A673 (cell line): ENCODE measurements around the gene IL1RAPL1.

Experiments
- EZH2 ChIP-seq: fragments of 200-600 bp; sonication (generic); IDR thresholded peaks from 2 replicates; pipeline ENCODE4 v1.6.1; 2017; ENCODE audit warnings: borderline replicate concordance, low read depth, mild to moderate bottlenecking, mixed read lengths, antibody characterized with exemption, low read length; ENCODE audit not compliant: poor library complexity, severe bottlenecking
- TF ChIP-seq, protein P1 (sequence below): fragments of 300-800, 200-600 bp; sonication (generic); conservative IDR thresholded peaks from 2 replicates; pipeline ENCODE4 v1.5.1; 2017; ENCODE audit warnings: low read depth, mild to moderate bottlenecking, antibody characterized with exemption, low read length, moderate library complexity, mixed read lengths

DNA sequence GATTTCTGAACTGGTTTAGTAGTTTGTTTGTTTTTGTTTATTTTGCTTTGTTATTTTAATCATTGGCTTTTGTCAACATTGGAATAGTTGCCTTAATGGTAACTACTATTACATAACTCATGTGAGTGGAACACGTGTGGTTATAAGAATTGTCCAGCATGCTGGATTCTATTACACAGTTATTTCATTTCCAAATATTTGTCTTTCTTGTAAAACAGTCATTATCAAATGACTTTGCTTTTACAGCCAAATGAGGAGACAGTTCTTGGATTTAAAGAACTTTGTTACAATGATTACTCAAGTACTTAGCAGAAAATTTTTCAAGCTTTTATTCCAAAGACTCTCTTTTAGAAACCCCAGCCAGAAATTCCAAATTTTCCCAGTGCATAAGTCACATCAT, 1112.0 kb downstream of the IL1RAPL1 start:
- TF ChIP-seq, protein P1, sequence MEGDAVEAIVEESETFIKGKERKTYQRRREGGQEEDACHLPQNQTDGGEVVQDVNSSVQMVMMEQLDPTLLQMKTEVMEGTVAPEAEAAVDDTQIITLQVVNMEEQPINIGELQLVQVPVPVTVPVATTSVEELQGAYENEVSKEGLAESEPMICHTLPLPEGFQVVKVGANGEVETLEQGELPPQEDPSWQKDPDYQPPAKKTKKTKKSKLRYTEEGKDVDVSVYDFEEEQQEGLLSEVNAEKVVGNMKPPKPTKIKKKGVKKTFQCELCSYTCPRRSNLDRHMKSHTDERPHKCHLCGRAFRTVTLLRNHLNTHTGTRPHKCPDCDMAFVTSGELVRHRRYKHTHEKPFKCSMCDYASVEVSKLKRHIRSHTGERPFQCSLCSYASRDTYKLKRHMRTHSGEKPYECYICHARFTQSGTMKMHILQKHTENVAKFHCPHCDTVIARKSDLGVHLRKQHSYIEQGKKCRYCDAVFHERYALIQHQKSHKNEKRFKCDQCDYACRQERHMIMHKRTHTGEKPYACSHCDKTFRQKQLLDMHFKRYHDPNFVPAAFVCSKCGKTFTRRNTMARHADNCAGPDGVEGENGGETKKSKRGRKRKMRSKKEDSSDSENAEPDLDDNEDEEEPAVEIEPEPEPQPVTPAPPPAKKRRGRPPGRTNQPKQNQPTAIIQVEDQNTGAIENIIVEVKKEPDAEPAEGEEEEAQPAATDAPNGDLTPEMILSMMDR: no peak
- TF ChIP-seq EZH2: no peak
